HG02678 (cell line): Measurements from ENCODE around the gene HOXD11.

Source experiments
- ATAC-seq: cut with Tn5 transposase; IDR thresholded peaks from one replicate; pipeline ENCODE4 v1.9.1; 2021; ENCODE audit warnings: mild to moderate bottlenecking, moderate library complexity; ENCODE audit not compliant: unreplicated experiment

The HOXD11 gene

DNA sequence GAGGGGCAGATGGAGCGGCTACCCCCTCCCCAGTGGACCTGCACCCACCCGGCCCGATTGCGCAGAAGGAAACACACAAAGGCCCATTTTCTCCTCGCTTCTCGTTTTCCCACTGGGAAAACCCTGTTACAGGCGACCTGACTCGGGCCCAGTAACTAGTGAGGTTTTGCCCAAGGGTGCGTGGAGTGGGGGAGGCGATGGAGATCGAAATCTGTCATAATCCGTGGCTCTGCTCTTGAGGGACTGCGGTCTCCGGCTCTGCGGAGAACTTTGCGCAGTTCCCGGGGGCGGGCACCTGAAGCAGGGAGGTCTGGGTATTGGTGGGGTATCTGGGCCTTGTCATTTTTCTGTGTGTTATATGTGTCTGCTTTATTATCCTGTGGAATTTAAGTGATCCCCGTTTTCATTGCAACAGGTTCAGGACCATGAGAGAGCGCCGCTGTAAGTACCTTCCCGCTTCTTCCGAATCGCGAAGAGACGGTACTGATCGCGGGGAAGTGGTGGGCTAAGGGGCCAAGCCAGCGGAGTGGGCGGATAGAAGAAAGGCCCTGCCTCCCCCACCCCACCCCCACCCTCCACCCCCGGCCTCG, 40.2 kb downstream of the HOXD11 start:
- no peak for ATAC-seq

DNA sequence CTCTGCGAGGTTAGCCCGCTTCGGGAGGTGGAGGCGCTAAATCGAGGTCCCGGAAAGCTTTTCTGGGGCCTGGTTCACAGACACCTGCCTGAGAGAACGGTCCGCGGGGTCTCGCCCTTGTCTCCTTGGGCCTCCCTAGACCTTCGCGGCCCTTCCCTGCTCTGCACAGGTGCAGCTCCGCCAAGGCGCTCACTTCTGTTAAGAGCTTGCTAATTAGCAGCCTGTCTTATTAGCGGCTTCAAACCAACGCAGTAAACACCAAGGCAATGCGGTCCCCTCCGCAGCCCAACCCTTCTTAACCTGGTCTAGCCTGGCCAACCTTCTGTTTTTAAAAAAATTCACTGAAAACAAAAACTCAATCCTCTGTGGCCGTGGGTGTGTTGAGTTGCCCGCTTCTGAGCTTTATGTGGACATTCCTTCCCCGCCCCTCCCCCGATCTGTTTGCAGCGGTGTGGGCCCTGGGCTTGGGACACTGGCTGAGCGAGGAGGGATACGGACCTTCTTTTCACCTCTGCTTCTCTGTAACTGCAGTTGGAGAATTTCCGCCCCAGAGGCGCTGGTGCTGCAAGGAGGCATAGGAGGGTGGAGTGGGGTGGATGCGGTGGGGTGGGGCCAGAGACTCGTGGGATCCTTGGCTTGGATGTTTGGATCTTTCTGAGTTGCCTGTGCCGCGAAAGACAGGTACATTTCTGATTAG, 40.9 kb downstream of the HOXD11 start:
- ATAC-seq = no peak

DNA sequence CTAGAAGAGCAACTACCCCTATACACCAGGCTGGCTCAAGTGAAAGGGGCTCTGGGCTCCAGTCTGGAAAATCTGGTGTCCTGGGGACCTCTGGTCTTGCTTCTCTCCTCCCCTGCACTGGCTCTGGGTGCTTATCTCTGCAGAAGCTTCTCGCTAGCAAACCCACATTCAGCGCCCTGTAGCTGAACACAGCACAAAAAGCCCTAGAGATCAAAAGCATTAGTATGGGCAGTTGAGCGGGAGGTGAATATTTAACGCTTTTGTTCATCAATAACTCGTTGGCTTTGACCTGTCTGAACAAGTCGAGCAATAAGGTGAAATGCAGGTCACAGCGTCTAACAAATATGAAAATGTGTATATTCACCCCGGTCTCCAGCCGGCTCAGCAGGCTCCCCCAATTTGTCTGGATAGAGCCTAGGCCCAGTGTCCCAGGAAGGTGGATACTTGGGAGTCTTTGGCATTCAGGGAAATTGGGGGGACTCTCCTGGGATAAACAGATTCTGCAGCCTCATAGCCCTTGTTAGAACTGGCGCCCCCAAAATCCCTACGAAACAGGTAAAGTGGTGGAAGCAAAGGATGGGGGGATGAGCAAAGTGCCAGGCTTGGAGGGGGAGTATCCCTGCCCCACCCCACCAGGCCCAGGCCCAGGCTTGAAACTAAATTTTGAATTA, 41.8 kb downstream of the HOXD11 start:
- no peak for ATAC-seq

DNA sequence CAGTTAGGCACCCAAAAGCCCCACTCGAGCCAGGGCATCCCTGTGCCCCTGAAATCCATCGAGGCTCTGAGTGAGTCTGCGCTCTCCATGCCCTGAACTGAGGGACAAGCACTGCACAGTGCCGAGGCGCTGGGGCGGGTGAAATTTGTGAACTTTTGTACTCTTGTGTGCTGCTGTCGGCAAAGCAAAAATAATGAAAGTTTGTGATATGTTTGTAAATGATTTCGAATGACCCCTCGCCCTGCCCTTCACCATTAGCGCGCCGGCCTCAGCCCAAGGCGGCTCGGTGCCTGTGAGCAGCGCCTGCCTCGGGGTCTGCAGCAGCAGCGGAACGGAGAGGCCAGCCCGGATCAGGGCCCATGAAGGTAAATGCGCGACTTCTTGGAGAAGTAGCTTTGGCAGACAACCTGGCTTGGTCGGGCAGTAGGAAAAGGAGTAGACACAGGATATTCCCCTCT, 42.4 kb downstream of the HOXD11 start:
- ATAC-seq = no peak

DNA sequence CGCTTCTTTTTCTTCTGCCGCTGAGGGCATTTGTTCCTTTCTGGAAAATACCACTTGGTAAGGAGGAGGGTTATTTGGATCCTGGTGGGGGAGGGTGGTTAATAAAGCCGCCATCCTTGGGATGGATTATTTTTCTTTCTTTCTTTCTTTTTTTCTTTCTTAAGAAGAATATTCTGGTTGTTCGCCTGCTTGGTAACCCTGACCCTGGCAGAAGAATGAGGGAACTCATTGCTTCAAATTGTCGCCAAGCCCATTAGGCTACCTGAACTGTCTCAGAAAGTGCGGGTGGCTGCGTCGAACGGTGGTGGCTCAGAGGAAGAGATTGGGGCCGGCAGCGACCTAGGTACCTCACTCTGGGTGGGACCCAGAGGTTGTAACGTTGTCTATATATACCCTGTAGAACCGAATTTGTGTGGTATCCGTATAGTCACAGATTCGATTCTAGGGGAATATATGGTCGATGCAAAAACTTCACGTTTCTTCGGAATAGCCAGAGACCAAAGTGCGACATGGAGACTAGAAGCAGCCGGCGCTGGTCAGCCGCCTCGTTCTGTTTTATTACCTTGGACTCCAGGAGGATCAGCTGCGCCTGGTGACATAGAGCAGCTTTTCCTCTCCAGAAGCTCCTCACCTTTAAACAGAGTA, 43.0 kb downstream of the HOXD11 start:
- no peak for ATAC-seq

DNA sequence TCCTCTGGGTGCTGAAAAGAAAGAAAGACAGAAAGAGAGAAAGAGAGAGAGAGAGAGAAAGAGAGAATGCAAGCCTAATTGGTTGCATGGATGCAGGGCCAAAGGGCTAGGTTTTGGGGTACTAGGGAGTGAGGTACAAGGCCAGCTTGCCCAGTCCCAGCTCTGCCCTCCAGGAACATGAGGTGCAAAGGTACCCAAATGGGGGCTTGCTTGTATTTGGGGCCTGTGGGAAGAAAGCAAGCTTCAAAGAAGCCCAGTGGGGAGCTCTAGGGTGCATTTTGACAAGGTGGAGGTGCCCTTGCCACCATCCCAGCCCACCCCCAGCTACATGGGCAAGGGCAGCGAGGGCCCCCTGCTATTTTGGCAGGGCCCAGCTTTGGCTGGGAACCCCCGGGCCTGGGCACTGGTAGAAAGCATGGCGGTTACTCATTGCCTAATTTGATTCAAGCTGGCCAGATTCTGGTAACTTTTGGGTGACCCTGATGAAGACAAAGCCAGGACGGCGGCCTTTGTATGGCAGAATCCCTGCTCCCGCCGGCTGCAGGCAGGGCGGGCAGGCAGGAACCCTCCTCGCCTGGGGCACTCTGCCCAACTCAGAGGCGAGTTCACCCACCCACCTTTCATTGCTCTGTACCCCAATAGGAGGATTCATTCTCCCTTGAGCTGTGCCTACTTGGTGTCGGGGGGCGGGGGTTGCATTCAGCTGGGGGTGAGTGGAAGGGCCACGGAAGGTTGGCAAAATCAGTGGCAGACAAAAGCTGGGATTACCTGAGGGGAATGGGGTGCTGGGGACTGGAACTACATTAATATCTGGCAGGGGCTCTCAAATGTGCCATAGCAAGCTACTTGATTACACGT, 43.7 kb downstream of the HOXD11 start:
- ATAC-seq = no peak

DNA sequence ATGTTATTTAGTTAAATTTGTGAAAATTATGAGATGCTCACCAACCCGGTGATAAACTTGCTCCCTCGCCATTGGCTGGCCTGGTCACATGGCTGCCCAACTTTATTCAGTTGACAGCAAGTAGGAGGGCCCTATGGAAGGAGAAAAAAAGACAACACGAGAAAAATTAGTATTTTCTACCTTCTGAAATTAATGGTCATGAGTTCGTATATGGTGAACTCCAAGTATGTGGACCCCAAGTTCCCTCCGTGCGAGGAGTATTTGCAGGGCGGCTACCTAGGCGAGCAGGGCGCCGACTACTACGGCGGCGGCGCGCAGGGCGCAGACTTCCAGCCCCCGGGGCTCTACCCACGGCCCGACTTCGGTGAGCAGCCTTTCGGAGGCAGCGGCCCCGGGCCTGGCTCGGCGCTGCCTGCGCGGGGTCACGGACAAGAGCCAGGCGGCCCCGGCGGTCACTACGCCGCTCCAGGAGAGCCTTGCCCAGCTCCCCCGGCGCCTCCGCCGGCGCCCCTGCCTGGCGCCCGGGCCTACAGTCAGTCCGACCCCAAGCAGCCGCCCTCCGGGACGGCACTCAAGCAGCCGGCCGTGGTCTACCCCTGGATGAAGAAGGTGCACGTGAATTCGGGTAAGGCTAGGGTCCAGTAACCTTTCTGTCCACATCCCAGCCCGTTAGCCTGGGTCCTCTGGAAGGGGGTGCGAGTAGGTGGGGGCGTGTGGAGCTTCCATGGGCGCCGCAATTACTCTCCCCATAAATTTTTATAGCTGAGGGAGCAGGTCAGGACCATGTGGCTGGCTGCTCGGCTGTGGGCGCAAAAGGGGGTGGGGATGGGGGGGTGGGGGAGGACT, 44.6 kb downstream of the HOXD11 start, which contains the start of gene HOXD4:
TSS of gene HOXD4 (plus strand) at position 109 of the 846 bp plus-strand sequence. CDS start at position 193, 84 bp downstream.
- ATAC-seq = no peak

DNA sequence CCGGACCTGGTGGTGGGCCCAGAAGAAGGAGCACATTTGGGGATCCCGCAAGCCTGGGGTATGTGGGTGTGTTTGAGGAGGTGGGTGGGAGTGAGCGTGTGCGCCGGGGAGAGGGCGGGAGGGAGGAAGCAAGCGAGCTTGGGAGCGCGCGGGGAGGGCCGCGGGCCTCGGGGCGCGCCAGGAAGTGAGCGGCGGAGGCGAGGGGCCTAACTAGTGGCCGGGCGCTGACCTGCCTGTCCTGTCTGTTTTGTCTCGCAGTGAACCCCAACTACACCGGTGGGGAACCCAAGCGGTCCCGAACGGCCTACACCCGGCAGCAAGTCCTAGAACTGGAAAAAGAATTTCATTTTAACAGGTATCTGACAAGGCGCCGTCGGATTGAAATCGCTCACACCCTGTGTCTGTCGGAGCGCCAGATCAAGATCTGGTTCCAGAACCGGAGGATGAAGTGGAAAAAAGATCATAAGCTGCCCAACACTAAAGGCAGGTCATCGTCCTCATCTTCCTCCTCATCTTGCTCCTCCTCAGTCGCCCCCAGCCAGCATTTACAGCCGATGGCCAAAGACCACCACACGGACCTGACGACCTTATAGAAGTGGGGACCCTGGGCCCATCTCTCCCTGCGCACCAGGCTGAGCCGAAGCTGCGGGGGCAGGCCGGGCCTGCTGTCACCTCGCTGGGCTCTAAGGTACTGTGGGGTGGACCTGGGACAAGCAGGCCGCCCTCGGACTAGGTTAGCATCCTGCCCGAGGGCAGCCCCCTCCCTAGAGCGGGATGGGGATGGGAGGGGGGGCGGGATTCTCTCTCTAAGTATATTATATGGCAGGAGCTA, 45.5 kb downstream of the HOXD11 start:
- no peak for ATAC-seq

DNA sequence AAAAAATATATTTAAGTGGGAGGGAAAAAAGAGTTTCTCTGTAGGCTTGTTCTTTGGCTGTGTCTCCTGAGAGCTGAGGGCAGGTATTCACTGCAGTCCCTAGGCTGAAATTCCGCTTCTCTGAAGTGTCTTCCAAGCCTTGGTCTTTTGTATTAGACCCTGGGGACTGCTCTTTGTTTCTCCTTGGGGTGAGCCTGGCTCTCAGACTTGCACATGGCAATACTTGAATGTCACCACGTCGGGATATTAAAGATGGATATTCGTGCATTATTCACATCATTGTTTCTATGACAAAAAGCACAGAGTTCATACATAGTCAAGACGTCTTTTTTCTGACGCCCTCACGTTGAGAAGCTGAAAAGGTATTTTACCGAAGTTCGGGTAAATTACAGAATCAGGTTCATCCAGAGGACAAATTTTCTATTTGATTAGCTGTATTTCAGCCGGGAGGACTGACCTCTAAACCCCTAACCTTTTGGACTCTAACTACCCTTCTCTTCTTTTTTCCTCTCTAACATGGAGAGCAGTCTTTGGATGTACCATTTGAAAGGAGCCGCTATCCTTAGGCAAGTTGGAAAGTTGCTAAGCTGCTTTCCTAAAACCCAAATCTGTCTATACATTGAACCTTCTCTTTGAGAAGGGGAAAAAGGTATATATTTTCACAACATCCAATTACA, 47.6 kb downstream of the HOXD11 start:
- no peak for ATAC-seq

DNA sequence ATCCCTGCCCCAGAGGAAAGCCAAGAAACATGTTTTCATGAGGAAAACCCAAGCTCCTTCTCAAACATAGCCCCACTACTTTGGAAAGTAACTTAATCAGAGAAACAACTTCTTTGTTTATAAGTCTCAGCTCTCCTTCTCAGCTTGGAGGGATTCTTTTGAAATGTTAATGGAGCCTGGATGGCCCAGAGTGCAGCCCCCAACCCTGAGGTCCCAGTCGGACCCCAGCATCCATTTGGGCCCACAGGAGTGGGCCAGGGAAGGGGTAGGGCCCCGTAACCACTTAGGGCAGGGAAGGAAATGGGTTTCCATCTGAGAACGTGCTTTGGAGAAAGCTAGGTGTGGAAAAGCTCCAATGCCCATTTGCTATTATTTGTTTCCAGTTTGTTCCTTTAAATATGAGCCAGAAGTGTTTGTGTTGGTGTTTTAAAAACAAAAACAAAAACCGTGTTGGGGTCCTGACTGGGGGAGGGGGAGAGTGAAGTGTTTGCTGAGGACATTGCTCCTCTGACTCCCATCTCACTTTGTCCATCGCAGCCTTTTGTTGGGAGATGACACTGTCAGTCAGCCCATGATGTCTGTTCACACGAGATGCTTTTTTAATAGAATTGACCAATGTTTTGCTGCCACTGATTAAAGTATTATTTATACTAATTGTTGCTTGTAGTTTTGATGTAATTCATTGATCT, 48.4 kb downstream of the HOXD11 start:
- ATAC-seq = no peak

DNA sequence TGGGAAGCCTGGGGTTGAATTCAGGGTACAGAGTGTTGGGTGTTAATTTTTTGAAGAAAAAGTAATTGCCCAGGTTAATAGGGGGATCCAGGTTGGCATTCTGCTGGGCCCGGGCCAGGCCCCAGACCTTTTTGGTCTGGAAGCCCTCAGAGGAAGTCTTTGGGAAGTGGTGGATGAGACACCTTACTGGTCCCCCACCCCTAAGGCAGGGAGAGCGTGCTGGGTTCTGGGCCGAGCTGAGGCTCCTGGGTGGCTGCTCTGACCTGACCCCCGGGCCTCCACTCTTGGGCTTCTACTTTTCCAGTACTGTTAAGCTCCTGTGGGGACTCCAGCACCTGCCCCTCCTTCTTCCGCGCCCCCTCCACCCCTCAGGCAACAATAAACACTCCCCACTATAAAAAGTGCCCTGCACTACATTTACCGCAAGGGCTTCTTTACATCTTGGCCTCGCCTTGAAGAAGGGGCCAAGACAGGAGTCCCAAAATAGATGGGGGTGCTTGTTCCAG, 49.3 kb downstream of the HOXD11 start:
- no peak for ATAC-seq

DNA sequence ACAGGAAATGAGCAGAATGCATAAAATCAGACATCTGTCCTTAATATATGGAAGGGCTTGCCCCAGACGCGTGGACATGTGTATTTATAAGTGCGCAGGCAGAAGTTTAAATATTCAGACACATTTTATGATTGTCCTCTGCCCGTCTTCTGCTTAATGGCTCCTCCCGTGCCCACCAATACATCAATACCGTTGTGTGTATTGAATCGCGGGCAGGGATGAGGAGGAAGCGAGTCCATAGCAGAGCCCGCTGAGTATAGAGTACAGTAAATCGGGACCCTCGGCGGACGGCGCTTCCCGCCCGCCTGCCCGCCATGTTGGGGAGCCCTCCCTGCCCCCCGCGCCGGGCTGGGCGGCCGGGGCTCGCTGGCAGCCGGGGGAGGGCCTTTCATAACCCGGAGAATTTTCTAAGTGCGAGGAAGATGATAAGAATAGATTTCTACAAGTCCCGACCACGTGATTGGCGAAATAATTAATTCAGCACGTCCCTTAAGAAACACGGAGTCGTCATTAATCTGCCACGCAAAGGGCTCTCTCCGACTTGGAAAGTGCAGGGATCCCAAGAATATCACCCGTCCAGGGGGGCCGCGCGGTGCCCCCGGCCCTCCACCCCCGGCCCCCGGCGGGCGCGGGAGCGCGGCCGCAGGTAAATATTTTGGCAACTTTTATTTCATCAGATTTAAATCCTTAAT, 49.9 kb downstream of the HOXD11 start, which contains the start of gene HOXD3:
TSS of gene HOXD3 (plus strand) at position 501 of the 692 bp plus-strand sequence. CDS start 11,808 bp downstream, outside the sequence.
- ATAC-seq = no peak

DNA sequence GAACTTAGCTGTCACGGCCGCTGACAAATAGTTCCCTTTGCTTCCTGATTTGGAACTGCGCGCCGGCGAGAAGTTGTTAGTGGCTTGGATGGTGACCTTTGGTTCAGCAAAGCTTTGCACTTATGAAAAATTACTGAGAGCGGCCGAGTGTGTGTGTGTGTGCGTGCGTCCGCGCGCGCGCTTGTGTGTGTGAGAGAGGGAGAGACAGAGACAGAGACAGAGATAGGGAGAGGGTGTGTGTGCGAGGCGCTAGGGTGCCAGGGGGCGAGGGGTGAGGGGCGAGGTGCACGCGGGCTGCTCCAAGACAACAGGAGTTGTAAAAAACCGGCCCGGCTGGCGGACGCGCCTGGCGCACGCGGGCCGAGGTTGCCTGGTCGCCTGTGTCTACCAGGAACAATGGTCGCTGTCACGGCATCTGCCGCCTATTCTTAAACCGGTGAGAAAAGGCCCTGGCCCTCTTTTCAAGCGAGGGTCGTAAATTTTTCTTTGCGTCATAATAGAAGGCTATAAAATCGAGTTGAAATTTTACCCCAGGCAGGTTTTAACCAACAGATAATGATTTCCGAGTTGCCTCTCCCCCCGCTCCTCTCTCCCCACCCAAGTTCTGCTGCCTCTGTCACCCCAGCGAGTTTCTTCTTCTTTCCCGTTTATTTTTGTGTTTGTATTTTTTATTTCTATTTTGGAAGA, 50.6 kb downstream of the HOXD11 start:
- no peak for ATAC-seq

DNA sequence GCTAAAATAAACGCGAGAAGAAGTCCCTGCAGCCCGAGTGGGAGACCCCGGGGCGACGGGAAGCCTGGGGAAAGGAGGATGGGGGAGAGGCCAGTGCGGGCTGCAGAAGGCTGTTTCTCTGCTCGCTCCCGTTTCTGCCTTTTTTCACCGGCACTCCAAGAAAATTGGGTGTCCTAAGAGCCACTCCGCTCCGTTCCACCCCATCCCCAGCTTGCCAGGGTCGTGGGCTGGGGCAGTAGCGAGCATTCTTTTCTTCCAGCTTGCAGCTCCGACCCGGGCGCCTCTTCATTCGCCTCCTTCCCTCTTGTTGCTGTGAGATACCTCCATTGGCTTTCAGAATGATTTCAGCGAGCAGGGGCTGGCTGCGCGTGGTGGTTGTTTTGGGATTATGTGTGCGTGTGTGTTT, 51.1 kb downstream of the HOXD11 start:
- no peak for ATAC-seq

DNA sequence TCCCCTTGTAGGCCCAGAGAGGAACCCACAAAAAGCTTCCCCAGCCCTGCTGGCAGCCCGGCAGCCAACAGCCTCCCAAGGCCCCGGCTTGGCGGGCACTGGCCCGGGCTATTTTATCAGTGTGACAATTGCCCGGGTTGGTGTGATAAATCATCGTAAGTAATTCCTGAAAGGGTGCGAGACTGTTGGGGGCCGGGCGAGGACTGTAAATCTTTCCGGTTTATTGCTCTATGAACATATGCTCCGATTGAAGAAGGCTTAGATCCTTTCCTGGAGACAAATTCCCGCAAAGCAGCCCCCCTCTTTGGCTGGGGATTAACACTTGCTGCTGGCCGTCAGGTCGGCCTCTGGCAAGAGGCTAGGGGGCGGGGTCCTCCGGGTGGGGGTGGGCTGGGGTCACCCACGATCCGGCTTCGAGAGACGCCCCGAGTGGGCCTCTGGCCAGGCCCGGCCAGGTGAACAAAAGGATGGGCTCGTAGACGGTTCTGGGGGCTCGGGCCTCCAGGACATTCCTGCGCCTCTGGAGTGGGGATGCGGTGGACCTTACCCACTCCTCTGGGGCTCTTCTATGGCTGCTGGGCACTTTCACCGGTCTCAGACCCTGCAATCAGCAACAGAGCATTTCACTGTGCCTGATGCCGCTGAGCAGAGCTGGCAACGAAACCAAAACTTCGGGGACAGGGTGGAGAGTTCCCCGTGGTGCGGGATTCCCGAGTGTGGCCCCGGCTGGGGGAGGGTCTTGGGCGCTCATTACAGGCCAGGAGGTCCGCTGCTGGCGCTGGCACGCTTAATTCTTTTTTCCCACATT, 52.0 kb downstream of the HOXD11 start:
- ATAC-seq = no peak
